Progenitor cell of endocrine pancreas (in vitro differentiated cells): ENCODE data around the gene IP6K3. TPM values are rescaled to one million over a fixed set of nuclear protein-coding genes. Genes with fewer than 3 reads are reported as not detected.

ENCODE experiments used
- DNase-seq: peaks from one replicate; pipeline ENCODE4 v3.0.0; 2021; ENCODE audit warnings: low spot score; ENCODE audit not compliant: unreplicated experiment
- H3K27ac Mint-ChIP-seq: 2 replicates; pipeline ENCODE4 v1.8.0; 2021; ENCODE audit warnings: mild to moderate bottlenecking, moderate library complexity, mixed read lengths
- H3K27me3 Mint-ChIP-seq: 2 replicates; pipeline ENCODE4 v1.8.0; 2021; ENCODE audit warnings: mixed read lengths
- H3K36me3 Mint-ChIP-seq: 2 replicates; pipeline ENCODE4 v1.8.0; 2022; ENCODE audit warnings: mixed read lengths; ENCODE audit not compliant: insufficient read depth
- H3K4me1 Mint-ChIP-seq: 2 replicates; pipeline ENCODE4 v1.8.0; 2021; ENCODE audit warnings: low read depth, mixed read lengths
- H3K4me3 Mint-ChIP-seq: 2 replicates; pipeline ENCODE4 v1.8.0; 2021; ENCODE audit warnings: low read depth, mild to moderate bottlenecking, moderate library complexity, mixed read lengths
- H3K9me3 Mint-ChIP-seq: 2 replicates; pipeline ENCODE4 v1.8.0; 2021; ENCODE audit warnings: low read depth, mixed read lengths
- total RNA-seq: library from RNA; stranded (reverse); gene quantifications from 2 replicates; pipeline ENCODE4 v1.2.1, GENCODE V29; 2021
- TF ChIP-seq, protein P1 (sequence below): fragments of 200-600 bp; sonication (generic); IDR thresholded peaks from one replicate; pipeline ENCODE4 v1.5.0; 2021; ENCODE audit warnings: antibody characterized with exemption, mild to moderate bottlenecking; ENCODE audit not compliant: unreplicated experiment

Gene IP6K3
- total RNA-seq, 1 donor from 2014 or later: 0.14 TPM

DNA sequence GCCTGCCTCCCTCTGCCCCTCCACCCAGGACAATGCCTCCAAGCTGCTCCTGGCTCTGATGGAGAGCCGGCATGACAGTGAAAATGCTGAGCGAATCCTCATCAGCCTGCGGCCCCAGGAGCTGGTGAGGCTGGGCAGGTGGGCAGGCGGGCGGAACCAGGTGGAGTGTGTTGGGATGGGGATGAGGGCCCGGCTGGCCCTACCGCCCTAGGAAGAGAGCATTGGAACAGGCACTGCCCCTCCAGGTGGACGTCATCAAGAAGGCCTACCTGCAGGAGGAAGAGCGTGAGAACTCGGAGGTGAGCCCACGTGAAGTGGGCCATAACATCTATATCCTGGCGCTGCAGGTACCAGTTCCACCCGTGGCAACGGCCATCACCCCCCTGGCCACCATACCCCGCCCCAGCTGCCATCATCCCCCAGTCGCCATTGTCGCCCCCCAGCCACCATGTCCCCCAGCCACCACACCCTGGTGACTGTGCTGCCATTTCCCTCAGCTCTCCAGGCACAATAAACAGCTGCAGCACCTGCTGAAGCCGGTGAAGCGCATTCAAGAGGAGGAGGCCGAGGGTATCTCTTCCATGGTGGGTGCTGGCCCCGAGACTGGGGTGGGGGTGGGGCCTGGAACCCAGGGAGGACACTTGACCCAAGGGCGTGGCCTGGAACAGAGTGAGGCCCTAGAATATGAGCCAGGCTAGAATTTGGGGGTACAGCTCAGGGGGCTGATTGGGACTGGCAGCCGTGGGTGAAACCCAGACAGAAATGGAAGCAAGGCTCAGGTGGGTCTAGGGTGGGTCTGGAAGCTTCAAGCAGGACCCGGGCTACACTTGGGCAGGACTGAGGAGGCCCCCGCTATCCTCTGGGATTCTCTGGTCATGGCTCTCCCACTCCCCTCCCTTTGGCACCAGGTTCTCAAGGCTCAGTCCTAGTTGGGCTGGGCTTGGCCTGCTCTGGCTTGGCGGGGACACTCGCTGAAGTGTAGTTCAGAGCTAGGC, 59.4 kb downstream of the IP6K3 start:
- Mint-ChIP-seq H3K4me3 (no peak overlapping the region), H3K36me3 (peaks cover 10% of the 10 kb centered on the region), H3K27ac (no peak overlapping the region), H3K9me3 (no peaks in the 10 kb centered on the region), H3K4me1 (no peaks in the 10 kb centered on the region), H3K27me3 (no peaks in the 10 kb centered on the region)
- TF ChIP-seq, protein P1, sequence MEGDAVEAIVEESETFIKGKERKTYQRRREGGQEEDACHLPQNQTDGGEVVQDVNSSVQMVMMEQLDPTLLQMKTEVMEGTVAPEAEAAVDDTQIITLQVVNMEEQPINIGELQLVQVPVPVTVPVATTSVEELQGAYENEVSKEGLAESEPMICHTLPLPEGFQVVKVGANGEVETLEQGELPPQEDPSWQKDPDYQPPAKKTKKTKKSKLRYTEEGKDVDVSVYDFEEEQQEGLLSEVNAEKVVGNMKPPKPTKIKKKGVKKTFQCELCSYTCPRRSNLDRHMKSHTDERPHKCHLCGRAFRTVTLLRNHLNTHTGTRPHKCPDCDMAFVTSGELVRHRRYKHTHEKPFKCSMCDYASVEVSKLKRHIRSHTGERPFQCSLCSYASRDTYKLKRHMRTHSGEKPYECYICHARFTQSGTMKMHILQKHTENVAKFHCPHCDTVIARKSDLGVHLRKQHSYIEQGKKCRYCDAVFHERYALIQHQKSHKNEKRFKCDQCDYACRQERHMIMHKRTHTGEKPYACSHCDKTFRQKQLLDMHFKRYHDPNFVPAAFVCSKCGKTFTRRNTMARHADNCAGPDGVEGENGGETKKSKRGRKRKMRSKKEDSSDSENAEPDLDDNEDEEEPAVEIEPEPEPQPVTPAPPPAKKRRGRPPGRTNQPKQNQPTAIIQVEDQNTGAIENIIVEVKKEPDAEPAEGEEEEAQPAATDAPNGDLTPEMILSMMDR: no peak
- DNase-seq: no peak

DNA sequence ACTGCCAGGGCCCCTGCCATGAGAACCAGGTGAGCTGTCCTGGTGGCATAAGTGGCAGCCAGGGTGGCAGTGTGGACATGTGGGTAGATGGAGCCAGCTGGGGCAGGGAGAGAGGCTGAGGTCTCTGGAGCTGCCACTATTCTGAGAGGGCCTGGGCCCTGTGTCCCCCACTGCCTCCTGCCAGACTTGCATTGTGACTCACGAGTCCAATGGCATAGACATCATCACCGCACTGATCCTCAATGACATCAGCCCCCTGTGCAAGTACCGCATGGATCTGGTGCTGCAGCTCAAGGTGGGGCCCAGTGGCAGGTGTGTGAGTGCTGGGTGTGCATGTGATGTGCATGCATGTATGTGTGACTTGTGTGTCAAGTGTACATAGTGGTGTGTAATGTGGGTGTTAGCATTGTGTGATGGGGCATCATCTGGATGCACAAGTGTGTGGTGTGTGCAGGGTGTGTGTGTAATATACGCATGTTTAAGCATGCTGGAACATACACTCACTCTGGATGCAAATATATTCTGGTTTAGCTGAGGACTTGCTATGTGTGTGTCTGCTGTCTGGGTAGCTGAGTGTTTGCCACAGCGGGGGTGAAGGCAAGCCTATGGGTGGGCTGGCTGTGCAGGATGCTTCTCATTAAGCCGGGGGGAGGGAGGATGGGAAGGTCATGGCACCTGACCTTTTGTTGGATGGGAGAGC, 60.3 kb downstream of the IP6K3 start:
- DNase-seq: no peak
- Mint-ChIP-seq H3K36me3 (peaks cover 10% of the 10 kb centered on the region), H3K9me3 (no peaks in the 10 kb centered on the region), H3K27ac (peak overlapping the region; percentile 59), H3K4me1 (no peaks in the 10 kb centered on the region), H3K27me3 (no peaks in the 10 kb centered on the region), H3K4me3 (no peak overlapping the region)
- TF ChIP-seq, protein P1: no peak

DNA sequence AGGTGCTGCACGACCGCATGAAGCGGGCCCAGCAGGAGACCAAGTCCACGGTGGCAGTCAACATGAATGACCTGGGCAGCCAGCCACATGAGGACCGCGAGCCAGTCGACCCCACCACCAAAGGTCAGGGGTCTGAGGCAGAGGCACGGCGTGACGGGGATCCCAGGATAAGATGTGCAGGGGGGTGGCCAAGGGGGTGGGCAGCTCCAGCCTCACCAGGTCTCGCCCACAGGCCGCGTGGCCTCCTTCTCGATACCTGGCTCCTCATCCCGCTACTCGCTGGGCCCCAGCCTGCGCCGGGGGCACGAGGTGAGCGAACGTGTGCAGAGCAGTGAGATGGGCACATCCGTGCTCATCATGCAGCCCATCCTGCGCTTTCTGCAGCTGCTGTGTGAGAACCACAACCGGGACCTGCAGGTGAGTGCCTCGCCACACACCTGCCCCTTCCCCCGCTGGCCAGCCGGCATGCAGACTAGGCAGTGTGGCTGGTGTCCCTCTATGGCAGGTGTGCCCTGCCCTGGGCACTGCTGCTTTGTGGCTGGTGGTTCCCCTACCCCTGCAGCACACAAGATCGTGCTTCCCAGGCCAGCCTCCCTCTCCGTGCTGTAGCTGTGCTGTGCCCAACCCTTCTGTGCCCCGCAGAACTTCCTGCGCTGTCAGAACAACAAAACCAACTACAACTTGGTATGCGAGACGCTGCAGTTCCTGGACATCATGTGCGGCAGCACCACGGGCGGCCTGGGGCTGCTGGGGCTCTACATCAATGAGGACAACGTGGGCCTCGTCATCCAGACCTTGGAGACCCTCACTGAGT, 61.1 kb downstream of the IP6K3 start:
- Mint-ChIP-seq H3K4me3 (no peak overlapping the region), H3K27me3 (no peaks in the 10 kb centered on the region), H3K27ac (no peak overlapping the region), H3K4me1 (no peaks in the 10 kb centered on the region), H3K9me3 (no peaks in the 10 kb centered on the region), H3K36me3 (peaks cover 11% of the 10 kb centered on the region)
- DNase-seq: no peak
- TF ChIP-seq, protein P1: no peak

- H3K36me3 Mint-ChIP-seq: peaks cover 11% of the 10 kb centered on the region
- TF ChIP-seq, protein P1: no peak
- H3K9me3 Mint-ChIP-seq: no peaks in the 10 kb centered on the region
Observed at GRCh38 chr6:33684983-33685382, 61.7 kb downstream of the IP6K3 start.

More at GRCh38 chr6:33684983-33685382, 61.7 kb downstream of the IP6K3 start:
- Mint-ChIP-seq H3K27ac (no peak overlapping the region), H3K4me3 (no peak overlapping the region), H3K27me3 (no peaks in the 10 kb centered on the region), H3K4me1 (no peaks in the 10 kb centered on the region)
- DNase-seq: no peak
